ENCODE results near the gene RNF220. TPM values are rescaled to one million over a fixed set of nuclear protein-coding genes. Genes with fewer than 3 reads are reported as not detected.

Gene RNF220
- polyA plus RNA-seq, 1 of the 3 experiments (the other 2 are of a cell fraction) = 83.7 TPM

DNA sequence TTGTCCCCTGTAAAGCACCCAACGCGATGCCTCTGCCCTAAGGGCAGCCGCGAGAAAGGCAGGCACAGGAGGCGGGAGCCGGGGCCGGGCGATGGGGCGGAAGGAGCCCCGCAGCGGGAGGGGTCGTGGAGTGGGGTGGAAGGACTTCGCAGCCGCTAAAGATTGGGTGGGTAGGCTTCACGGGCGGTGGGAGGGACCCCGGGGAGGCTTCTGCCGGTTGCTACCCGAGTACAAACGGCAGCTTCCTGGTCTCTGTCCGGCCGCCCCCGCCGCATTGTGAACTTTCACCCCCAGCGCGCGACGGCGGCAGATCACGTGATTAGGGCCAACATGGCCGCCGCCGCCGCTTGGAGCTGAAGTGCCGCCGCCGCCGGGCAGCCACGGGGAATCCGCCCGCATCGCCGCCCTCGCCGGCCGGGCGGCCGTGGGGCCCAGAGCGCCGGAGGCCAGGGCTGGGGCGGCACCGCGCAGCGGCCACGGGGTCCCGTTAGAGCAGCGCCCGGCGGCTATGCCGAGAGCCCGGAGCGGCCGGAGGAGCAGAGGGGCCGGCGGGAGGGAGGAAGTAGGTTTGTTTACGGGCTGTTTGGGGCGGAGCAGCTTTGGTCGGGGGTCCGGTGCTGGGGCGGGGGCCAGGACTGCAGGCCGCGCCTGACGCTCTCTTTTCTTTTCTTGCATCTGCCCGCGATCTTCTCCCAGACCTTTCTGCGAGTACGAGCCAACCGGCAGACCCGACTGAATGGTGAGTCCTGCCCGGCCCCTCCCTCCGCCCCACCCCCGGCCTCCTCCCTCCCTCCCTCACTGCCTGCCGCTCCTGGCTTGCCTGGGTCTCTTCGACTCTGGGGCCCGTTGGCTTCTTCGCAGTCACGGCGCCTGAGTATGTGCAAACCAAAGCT, 226.8 kb downstream of the RNF220 start (continued):
- peak; percentile 78 for TF ChIP-seq TAF1 (IDR thresholded peaks at IDR 0.05; ENCODE audit: borderline replicate concordance, low read depth, low read length)
- peak; percentile 74 for TF ChIP-seq POLR2AphosphoS5 (IDR thresholded peaks at IDR 0.05; ENCODE audit: low read depth, low read length)
- TF ChIP-seq EZH2phosphoT487 (IDR thresholded peaks at IDR 0.05; ENCODE audit: borderline replicate concordance, low read depth) = no peak
- TF ChIP-seq, protein P1, sequence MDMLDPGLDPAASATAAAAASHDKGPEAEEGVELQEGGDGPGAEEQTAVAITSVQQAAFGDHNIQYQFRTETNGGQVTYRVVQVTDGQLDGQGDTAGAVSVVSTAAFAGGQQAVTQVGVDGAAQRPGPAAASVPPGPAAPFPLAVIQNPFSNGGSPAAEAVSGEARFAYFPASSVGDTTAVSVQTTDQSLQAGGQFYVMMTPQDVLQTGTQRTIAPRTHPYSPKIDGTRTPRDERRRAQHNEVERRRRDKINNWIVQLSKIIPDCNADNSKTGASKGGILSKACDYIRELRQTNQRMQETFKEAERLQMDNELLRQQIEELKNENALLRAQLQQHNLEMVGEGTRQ (IDR thresholded peaks at IDR 0.05; ENCODE audit: borderline replicate concordance, low read depth, low read length) = peak; percentile 65
- TF ChIP-seq NRF1 (IDR thresholded peaks at IDR 0.05; ENCODE audit: low read depth, low read length) = no peak
- TF ChIP-seq EP300 (IDR thresholded peaks at IDR 0.05; ENCODE audit: borderline replicate concordance in 1 of 2, low read depth in 1 of 2, low read length in 1 of 2) = no peak; a peak in 1 of 4 replicates
- no peak for TF ChIP-seq MEF2A (IDR thresholded peaks at IDR 0.05; ENCODE audit: borderline replicate concordance, low read depth)
- TF ChIP-seq SMC3 (IDR thresholded peaks at IDR 0.05; ENCODE audit: low read depth, low read length) = no peak
- TF ChIP-seq, protein P2, sequence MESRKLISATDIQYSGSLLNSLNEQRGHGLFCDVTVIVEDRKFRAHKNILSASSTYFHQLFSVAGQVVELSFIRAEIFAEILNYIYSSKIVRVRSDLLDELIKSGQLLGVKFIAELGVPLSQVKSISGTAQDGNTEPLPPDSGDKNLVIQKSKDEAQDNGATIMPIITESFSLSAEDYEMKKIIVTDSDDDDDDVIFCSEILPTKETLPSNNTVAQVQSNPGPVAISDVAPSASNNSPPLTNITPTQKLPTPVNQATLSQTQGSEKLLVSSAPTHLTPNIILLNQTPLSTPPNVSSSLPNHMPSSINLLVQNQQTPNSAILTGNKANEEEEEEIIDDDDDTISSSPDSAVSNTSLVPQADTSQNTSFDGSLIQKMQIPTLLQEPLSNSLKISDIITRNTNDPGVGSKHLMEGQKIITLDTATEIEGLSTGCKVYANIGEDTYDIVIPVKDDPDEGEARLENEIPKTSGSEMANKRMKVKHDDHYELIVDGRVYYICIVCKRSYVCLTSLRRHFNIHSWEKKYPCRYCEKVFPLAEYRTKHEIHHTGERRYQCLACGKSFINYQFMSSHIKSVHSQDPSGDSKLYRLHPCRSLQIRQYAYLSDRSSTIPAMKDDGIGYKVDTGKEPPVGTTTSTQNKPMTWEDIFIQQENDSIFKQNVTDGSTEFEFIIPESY (IDR thresholded peaks at IDR 0.05; ENCODE audit: borderline replicate concordance, low read depth) = no peak

DNA sequence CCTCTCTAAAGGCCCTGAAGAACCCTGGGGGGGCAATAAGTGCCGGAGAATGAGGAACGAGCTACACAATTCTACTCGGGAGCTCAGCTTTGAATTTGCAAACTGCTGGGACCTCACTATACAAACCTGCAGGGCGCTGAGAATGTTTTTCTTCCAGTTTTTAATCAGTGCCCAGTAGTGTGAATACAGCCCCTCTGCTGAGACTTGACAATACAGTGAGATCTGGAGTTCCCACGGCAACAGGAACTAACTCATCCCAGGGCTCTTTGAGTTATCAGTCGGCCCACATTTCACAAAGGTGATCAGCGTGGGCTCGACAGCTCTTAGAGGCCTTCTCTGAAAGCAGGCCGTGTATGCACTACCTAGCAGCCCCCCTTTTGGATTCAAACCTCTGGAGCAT, 227.5 kb downstream of the RNF220 start:
- peaks cover 26% of the 10 kb centered on the region for H3F3A ChIP-seq (replicated peaks; ENCODE audit: insufficient read depth)
- peak overlapping the region; percentile 74 to 77 for H3K4me3 ChIP-seq (ENCODE audit: low read depth in 2 of 2, low read length in 1 of 2)
- no peaks in the 10 kb centered on the region for H3K9me2 ChIP-seq
- DNase-seq = peak; percentile 46
- peak overlapping the region; percentile 91 for H3K9ac ChIP-seq
- H4K20me1 ChIP-seq (ENCODE audit: insufficient read depth) = no peaks in the 10 kb centered on the region
- H3K79me2 ChIP-seq (ENCODE audit: insufficient read depth) = peaks cover 13% of the 10 kb centered on the region; the same call in 1 of the 2 replicates
- ChIA-PET CTCF (interaction anchor here (0.8 to 15.4 kb wide), 7 partner anchors 9 to 61 kb away, joined by 3 to 163 read pairs (median 6); no protein-coding TSS in a partner anchor), POLR2A (interaction anchor here (0.9 to 3.9 kb wide), 7 partner anchors 9 to 420 kb away, joined by 3 to 50 read pairs (median 18); no protein-coding TSS in a partner anchor)
- no peaks in the 10 kb centered on the region for H3K27me3 ChIP-seq (ENCODE audit: insufficient read depth)
- peak overlapping the region; percentile 94 for H2AFZ ChIP-seq (ENCODE audit: low read depth)
- H3K27ac ChIP-seq (ENCODE audit: low read depth in 2 of 2, low read length in 1 of 2) = peak overlapping the region; percentile 83 to 89
- WGBS (ENCODE audit: low lambda C conversion rate) = 11% methylated on average over 7 of the region's 9 CpGs
- peaks cover 19 to 47% of the 10 kb centered on the region in 2 experiments for H3K36me3 ChIP-seq (replicated peaks in 1 of 2; ENCODE audit: control insufficient read depth in 1 of 2, insufficient read depth in 2 of 2, low read length in 1 of 2)
- TF ChIP-seq TEAD4 (IDR thresholded peaks at IDR 0.05; ENCODE audit: borderline replicate concordance, insufficient read depth) (no peak), CHD2 (IDR thresholded peaks at IDR 0.05; ENCODE audit: low read length, partially characterized antibody) (no peak), MXI1 (IDR thresholded peaks at IDR 0.05; ENCODE audit: low read depth, low read length) (peak; percentile 19; the same call in 1 of the 2 replicates), SMC3 (IDR thresholded peaks at IDR 0.05; ENCODE audit: low read depth, low read length) (no peak)
- peaks cover 4 to 50% of the 10 kb centered on the region in 2 experiments; a peak in 1 of 4 replicates for H3K4me1 ChIP-seq (ENCODE audit: control insufficient read depth in 1 of 2, insufficient read depth in 2 of 2, low read depth in 1 of 2, low read length in 1 of 2)
- peak overlapping the region; percentile 95 for H3K4me2 ChIP-seq
- no peaks in the 10 kb centered on the region for H3K9me3 ChIP-seq

Measured in SK-N-SH (cell line).